Peyer's patch (tissue), 4 donors: ENCODE results near the gene ZNF577. TPM values are rescaled to one million over a fixed set of nuclear protein-coding genes. Genes with fewer than 3 reads are reported as not detected.

ENCODE experiments used
- DNase-seq, 3 donors: peaks; one replicate each; pipeline ENCODE4 v3.0.0-alpha.2; 2017 to 2019
- H3K27ac ChIP-seq, 4 donors: fragments of 200-600 bp; sonication (generic); one replicate each; pipeline ENCODE4 v1.5.1; 2016 to 2019
- H3K27me3 ChIP-seq, 2 donors: fragments of 200-600 bp; sonication (generic); one replicate each; pipeline ENCODE4 v1.5.1; 2019
- H3K36me3 ChIP-seq, 3 donors: fragments of 200-600 bp; sonication (generic); one replicate each; pipeline ENCODE4 v1.5.1; 2016 to 2019
- H3K4me1 ChIP-seq, 4 donors: fragments of 200-600 bp; sonication (generic); one replicate each; pipeline ENCODE4 v1.5.1; 2016 to 2019
- H3K4me3 ChIP-seq, 4 donors: fragments of 200-600 bp; sonication (generic); 1 replicate in 3 of 4; 2 replicates in 1 of 4; pipeline ENCODE4 v1.5.1; 2016 to 2019; ENCODE audit warnings: mild to moderate bottlenecking in 1 of 4
- H3K9me3 ChIP-seq, 4 donors: fragments of 200-600 bp; sonication (generic); one replicate each; pipeline ENCODE4 v1.5.1; 2016 to 2019; ENCODE audit warnings: mild to moderate bottlenecking in 1 of 4
- POLR2A ChIP-seq, 2 donors: fragments of 450-650 bp; IDR thresholded peaks; one replicate each; pipeline ENCODE4 v1.5.1; 2017; ENCODE audit warnings: antibody characterized with exemption in 2 of 2, mild to moderate bottlenecking in 2 of 2, moderate library complexity in 2 of 2
- total RNA-seq, 4 donors: library from RNA; depleted of rRNA; stranded (reverse); fragments of >200 nt; gene quantifications; one replicate each; pipeline ENCODE4 v1.1.0, GENCODE V29; 2016
- TF ChIP-seq, protein P1 (sequence below), 6 experiments: fragments of 450-650 bp in 4 of 6; fragments of 200-600 bp in 2 of 6; sonication (generic) in 1 of 6; IDR thresholded peaks; one replicate each; pipeline ENCODE4 v1.5.1; 2017 to 2019; ENCODE audit warnings: antibody characterized with exemption in 6 of 6, mild to moderate bottlenecking in 3 of 6, moderate library complexity in 1 of 6

ZNF577 gene
- 10 to 100 TPM; 10.7 to 66.8 (median 26.1) TPM for total RNA-seq

DNA sequence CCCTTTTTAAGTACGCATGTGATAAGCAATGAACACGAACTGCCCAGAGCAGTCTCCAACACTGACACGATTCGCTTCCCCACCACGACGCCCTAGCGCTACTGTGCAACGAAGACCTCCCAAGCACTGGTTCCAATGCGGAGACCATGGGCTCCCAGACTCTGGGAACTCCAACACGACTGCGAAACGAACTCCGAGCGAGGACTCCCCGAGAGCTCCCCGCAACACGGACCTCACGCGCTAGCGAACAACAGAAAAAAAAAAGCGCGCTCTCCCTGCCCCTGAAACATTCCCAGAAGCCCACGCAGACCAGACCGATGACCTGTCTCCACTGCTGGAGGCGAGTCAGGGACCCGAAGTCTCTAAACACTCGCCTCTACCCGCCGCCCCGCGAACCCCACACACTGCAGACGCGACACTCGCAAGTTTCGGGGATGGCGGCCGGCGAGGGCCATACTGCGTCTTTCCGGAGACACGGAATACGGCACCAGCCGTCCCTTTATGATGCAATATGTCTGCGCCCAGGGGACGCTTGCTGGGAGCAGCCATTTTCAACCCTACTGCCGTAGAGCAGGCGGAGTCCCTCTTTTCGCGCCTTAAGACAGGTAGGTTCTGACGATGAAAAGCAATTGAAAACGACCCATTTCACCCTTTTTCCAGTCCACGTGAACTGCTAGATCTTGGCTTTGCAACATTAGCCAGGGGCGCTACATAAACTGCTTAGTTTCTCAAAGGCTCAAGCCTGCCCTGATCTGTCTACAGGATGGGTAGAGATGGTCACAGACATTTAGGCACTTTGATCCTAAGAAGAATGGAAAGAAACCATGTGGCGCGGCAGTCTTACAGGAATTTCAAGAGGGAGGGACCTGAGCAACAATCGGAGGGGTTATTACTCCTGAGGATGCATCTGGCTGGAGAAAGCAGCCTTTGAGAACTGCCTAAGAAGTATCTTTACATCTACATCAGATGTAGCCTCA, at the start of gene ZNF577:
TSS of gene ZNF577 (minus strand) at position 430 of the 977 bp plus-strand sequence. CDS start 7,569 bp downstream, outside the sequence.
- Histone ChIP-seq H3K27me3 (no peaks in the 10 kb centered on the region), H3K36me3 (peaks cover 0 to 34% (median 4%) of the 10 kb centered on the region in 3 donors), H3K9me3 (peaks cover 0 to 74% (median 36%) of the 10 kb centered on the region in 4 donors), H3K27ac (peak within 1 kb of the TSS; percentile 42 to 84 (median 67)), H3K4me1 (peaks cover 0 to 11% (median 0%) of the 10 kb centered on the region in 4 donors), H3K4me3 (peak within 1 kb of the TSS; percentile 43 to 82 (median 62))
- TF ChIP-seq POLR2A (IDR thresholded peaks at IDR 0.05): no peak
- TF ChIP-seq, protein P1, sequence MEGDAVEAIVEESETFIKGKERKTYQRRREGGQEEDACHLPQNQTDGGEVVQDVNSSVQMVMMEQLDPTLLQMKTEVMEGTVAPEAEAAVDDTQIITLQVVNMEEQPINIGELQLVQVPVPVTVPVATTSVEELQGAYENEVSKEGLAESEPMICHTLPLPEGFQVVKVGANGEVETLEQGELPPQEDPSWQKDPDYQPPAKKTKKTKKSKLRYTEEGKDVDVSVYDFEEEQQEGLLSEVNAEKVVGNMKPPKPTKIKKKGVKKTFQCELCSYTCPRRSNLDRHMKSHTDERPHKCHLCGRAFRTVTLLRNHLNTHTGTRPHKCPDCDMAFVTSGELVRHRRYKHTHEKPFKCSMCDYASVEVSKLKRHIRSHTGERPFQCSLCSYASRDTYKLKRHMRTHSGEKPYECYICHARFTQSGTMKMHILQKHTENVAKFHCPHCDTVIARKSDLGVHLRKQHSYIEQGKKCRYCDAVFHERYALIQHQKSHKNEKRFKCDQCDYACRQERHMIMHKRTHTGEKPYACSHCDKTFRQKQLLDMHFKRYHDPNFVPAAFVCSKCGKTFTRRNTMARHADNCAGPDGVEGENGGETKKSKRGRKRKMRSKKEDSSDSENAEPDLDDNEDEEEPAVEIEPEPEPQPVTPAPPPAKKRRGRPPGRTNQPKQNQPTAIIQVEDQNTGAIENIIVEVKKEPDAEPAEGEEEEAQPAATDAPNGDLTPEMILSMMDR (IDR thresholded peaks at IDR 0.05): no peak
- DNase-seq: peak; percentile 73 to 91 (median 91)

DNA sequence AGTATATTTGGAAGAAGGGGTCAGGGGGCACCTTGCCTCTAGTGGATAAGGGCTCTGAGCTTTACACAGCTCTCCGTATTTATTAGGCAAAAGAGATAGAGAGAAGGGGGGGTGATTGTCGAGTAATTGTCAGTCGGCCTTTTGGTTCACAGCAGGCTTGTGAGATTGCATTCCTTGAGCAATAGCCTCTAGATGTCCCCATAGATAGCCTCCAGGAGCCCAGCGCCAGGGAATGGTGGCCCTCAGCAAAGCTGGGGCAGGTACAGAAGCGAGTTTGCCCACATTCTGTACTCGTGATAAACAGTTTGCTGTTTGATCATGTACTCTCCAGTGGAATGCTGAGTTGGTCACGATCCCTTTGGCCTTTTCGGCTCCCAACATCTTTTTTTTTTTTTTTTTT, 44.2 kb upstream of the ZNF577 start:
- Histone ChIP-seq H3K27ac (no peak overlapping the region), H3K4me1 (peaks cover 0 to 6% (median 2%) of the 10 kb centered on the region in 4 donors), H3K9me3 (peaks cover 0 to 61% (median 11%) of the 10 kb centered on the region in 4 donors), H3K36me3 (peaks cover 0 to 72% (median 4%) of the 10 kb centered on the region in 3 donors), H3K27me3 (no peaks in the 10 kb centered on the region), H3K4me3 (no peak overlapping the region)
- DNase-seq: no peak
- TF ChIP-seq, protein P1 (IDR thresholded peaks at IDR 0.05): no peak
- no peak for TF ChIP-seq POLR2A (IDR thresholded peaks at IDR 0.05)

DNA sequence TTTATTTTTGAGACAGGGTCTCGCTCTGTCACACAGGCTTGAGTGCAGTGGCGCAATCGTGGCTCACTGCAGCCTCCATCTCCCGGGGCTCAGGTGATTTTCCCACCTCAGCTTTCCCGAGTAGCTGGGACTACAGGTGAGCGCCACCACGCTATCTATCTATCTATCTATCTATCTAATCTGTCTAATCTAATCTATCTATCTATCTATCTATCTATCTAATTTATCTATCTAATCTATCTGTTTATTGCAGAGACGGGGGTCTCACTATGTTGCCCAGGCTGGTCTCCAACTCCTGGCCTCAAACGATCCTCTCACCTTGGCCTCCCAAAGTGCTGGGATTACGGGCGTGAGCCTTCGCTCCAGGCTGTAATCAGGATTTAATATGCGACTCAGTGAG, 40.1 kb upstream of the ZNF577 start:
- no peaks in the 10 kb centered on the region for H3K27me3 ChIP-seq
- DNase-seq: no peak
- peaks cover 0 to 33% (median 3%) of the 10 kb centered on the region in 3 donors for H3K36me3 ChIP-seq
- H3K27ac ChIP-seq: peak overlapping the region in 2 of 4 donors; percentile 66 to 84
- H3K4me1 ChIP-seq: peaks cover 0 to 6% (median 2%) of the 10 kb centered on the region in 4 donors
- TF ChIP-seq POLR2A (IDR thresholded peaks at IDR 0.05): no peak
- TF ChIP-seq, protein P1 (IDR thresholded peaks at IDR 0.05): no peak
- peak overlapping the region; percentile 68 to 96 (median 81) for H3K4me3 ChIP-seq
- peaks cover 0 to 32% (median 7%) of the 10 kb centered on the region in 4 donors for H3K9me3 ChIP-seq

DNA sequence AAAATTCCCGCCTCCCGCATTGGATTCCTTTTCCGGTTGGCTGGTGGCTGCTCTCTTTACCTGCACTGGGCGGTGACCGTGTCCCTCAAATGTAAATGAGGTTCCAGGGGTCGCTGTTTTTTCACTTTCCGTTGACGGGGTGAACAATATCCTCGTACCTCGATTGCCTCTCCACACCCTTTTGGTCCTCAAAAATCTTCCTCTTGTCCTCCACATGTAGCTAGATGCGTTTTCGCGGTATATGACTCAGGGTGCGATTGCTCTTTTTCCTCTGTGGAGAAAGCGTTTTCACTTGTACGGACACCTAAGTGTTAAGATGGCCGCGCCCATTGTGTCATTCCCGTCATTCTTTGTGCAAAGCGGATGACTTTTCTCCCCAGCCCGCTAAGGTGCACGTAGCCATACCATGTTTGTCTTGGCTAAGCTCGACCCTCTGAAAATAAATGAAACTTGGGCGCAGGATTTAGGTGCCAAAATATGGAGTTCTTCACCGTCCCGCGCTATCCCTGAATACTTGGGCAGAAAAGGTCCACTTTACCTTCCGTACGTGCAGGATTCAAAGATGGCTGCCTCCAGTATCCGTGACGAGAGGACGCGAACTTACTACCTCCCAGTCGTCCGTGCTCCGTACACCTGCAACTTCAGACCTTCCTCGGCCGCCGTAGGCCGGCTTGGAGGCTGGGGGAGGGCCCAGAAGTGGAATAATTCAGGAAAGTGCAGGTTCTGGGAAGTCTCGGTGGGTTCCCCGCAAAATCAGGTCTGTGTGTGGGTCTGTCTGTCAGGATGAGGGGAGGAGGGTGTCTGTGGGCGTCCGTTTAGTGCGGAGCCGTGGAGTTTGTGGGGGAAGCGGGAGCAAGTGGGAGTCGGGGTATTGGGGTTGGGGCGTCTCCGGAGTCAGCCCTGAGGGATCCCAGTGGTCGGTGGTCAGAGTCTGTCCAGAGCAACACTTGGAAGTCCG, 39.3 kb upstream of the ZNF577 start, which contains the start of gene ZNF613:
TSS of gene ZNF613 (plus strand) at position 689 of the 958 bp plus-strand sequence. CDS start 8,749 bp downstream, outside the sequence.
- DNase-seq: peak; percentile 87 to 95 (median 87)
- no peak for TF ChIP-seq POLR2A (IDR thresholded peaks at IDR 0.05)
- TF ChIP-seq, protein P1 (IDR thresholded peaks at IDR 0.05): peak in 2 of 6 experiments; percentile 25 to 30
- no peaks in the 10 kb centered on the region for H3K27me3 ChIP-seq
- H3K36me3 ChIP-seq: peaks cover 0 to 26% (median 3%) of the 10 kb centered on the region in 3 donors
- H3K4me1 ChIP-seq: peaks cover 0 to 6% (median 2%) of the 10 kb centered on the region in 4 donors
- peak within 1 kb of the TSS; percentile 68 to 96 (median 81) for H3K4me3 ChIP-seq
- H3K27ac ChIP-seq: peak within 1 kb of the TSS; percentile 66 to 87 (median 84)
- peaks cover 0 to 33% (median 10%) of the 10 kb centered on the region in 4 donors for H3K9me3 ChIP-seq

DNA sequence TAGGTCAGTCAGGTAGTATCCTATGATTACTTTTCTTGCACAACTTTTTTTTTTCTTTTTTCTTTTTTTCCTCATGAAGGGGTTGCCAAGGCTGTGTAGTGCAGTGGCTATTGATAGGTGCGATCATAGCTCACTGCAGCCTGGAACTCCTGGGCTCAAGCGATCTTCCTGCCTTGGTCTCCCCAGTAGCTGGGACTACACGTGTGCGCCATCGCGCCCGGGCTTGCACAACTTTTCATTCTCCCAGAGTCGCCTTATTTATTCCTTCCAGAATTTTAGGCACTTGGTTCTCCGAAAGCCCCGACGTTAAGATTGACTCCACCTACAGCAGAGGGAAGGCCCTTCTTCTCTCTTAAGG, 38.7 kb upstream of the ZNF577 start:
- TF ChIP-seq POLR2A (IDR thresholded peaks at IDR 0.05): no peak
- TF ChIP-seq, protein P1 (IDR thresholded peaks at IDR 0.05): no peak
- H3K27me3 ChIP-seq: no peaks in the 10 kb centered on the region
- peak overlapping the region; percentile 66 to 87 (median 84) for H3K27ac ChIP-seq
- peaks cover 0 to 6% (median 2%) of the 10 kb centered on the region in 4 donors for H3K4me1 ChIP-seq
- peak overlapping the region; percentile 68 to 96 (median 81) for H3K4me3 ChIP-seq
- H3K36me3 ChIP-seq: peaks cover 0 to 19% (median 3%) of the 10 kb centered on the region in 3 donors
- no peak for DNase-seq
- peaks cover 0 to 34% (median 13%) of the 10 kb centered on the region in 4 donors for H3K9me3 ChIP-seq
